HepG2 (cell line): ENCODE results near the gene FAM217B. TPM values are rescaled to one million over a fixed set of nuclear protein-coding genes. Genes with fewer than 3 reads are reported as not detected.

Source experiments
- ATAC-seq: fragments of 200-7000 bp; cut with Tn5 transposase; 3 replicates; pipeline ENCODE4 v1.9.1; 2020; ENCODE audit warnings: mild to moderate bottlenecking, moderate library complexity
- BruUV-seq: library from RNA; stranded (reverse); fragments of 400-500 nt; replicated peaks from 2 replicates; lab custom pipeline; 2021; lab: Mats Ljungman, UMichigan
- CTCF ChIA-PET: fragments of 300-600 bp; formaldehyde crosslinking; extraction: SDS; loops from one replicate; lab custom pipeline; 2021; ENCODE audit warnings: low total read pairs, inconsistent platforms, low intra/inter-chr PET ratio; lab: Yijun Ruan, JAX
- POLR2A ChIA-PET: fragments of 350-600 bp; sonication (Branson Sonifier 250); formaldehyde crosslinking; loops from one replicate; lab custom pipeline; 2020; ENCODE audit warnings: antibody characterized with exemption, inconsistent platforms; lab: Yijun Ruan, JAX
- DNase-seq: peaks from one replicate; pipeline ENCODE4 v3.0.0-alpha.2; 2015; ENCODE audit warnings: low spot score
- FAIRE-seq: peaks from 3 replicates; lab custom pipeline; 2011; peaks lifted over from hg19 to GRCh38; lab: Jason Lieb, UNC
- H2AFZ ChIP-seq: one replicate; pipeline ENCODE4 v1.6.1; 2011; ENCODE audit warnings: low read length, inconsistent platforms
- H3K27ac ChIP-seq: fragments of 300-600 bp; 3 replicates; pipeline ENCODE4 v1.8.0; 2011; ENCODE audit warnings: mixed run types, mild to moderate bottlenecking, mixed read lengths, low read length, inconsistent platforms; ENCODE audit not compliant: insufficient read depth; ENCODE audit errors: extremely low read length
- H3K27me3 ChIP-seq, 2 experiments: fragments of 200-600 bp in 1 of 2; 2 replicates in 1 of 2; 3 replicates in 1 of 2; pipeline versions ENCODE4 v1.6.0 to v1.8.0; 2011; ENCODE audit warnings: low read length in 2 of 2, mild to moderate bottlenecking in 2 of 2, moderate library complexity in 2 of 2, inconsistent platforms in 1 of 2; ENCODE audit not compliant: insufficient read depth in 2 of 2, control insufficient read depth in 1 of 2
- H3K36me3 ChIP-seq, 2 experiments: fragments of 200-600 bp in 1 of 2; replicated peaks in 1 of 2; 2 replicates in 1 of 2; 3 replicates in 1 of 2; pipeline versions ENCODE4 v1.5.1 to v1.8.0; 2011; ENCODE audit warnings: low read length in 2 of 2, inconsistent platforms in 1 of 2; ENCODE audit not compliant: insufficient read depth in 2 of 2, control insufficient read depth in 1 of 2
- H3K4me1 ChIP-seq: 2 replicates; pipeline ENCODE4 v1.5.1; 2012; ENCODE audit warnings: low read length, inconsistent platforms; ENCODE audit not compliant: insufficient read depth
- H3K4me2 ChIP-seq: 2 replicates; pipeline ENCODE4 v1.6.0; 2011; ENCODE audit warnings: low read depth, low read length, inconsistent platforms
- H3K4me3 ChIP-seq, 3 experiments: fragments of 200-600 bp in 1 of 3; sonication (generic), shearing (Covaris generic) in 1 of 3; replicated peaks in 1 of 3; 2 replicates each; pipeline ENCODE4 v1.5.1; 2011 to 2016; ENCODE audit warnings: low read length in 3 of 3, inconsistent platforms in 2 of 3, low read depth in 2 of 3, mild to moderate bottlenecking in 2 of 3, control low read depth in 1 of 3, mixed read lengths in 1 of 3; ENCODE audit not compliant: insufficient read depth in 1 of 3
- H3K79me2 ChIP-seq: one replicate; pipeline ENCODE4 v1.6.1; 2011; ENCODE audit warnings: low read length, inconsistent platforms; ENCODE audit not compliant: insufficient read depth
- H3K9ac ChIP-seq: 2 replicates; pipeline ENCODE4 v1.6.0; 2011; ENCODE audit warnings: mild to moderate bottlenecking, low read depth, low read length, inconsistent platforms; ENCODE audit not compliant: insufficient read depth
- H3K9me3 ChIP-seq: 2 replicates; pipeline ENCODE4 v1.5.1; 2012; ENCODE audit warnings: mild to moderate bottlenecking, low read length
- H4K20me1 ChIP-seq: 2 replicates; pipeline ENCODE4 v1.6.0; 2011; ENCODE audit warnings: inconsistent platforms, mild to moderate bottlenecking, low read length, moderate library complexity; ENCODE audit not compliant: insufficient read depth
- AGO1 ChIP-seq: fragments of 200-400 bp; formaldehyde crosslinking; IDR thresholded peaks from 2 replicates; pipeline ENCODE4 v1.6.1; 2017; ENCODE audit warnings: mild to moderate bottlenecking, low read depth, low read length, moderate library complexity; ENCODE audit not compliant: poor library complexity, severe bottlenecking
- ARHGAP35 ChIP-seq: sonication (generic); formaldehyde crosslinking; IDR thresholded peaks from 2 replicates; pipeline ENCODE4 v1.9.0; 2022; ENCODE audit warnings: mild to moderate bottlenecking, inconsistent platforms, moderate library complexity, missing genetic modification reagents, borderline replicate concordance
- ASH2L ChIP-seq: fragments of 300-600, 200-600 bp; sonication (generic); IDR thresholded peaks from 2 replicates; pipeline ENCODE4 v1.7.0; 2017; ENCODE audit warnings: low read depth, mild to moderate bottlenecking, moderate library complexity, mixed read lengths, low read length; ENCODE audit not compliant: insufficient read length
- ATF7 ChIP-seq, 2 experiments: fragments of 450-650 bp in 1 of 2; sonication (generic) in 1 of 2; formaldehyde crosslinking in 1 of 2; IDR thresholded peaks; 2 replicates each; pipeline versions ENCODE4 v1.4.0 to v1.6.1; 2016 to 2020; ENCODE audit warnings: antibody characterized with exemption in 1 of 2, mild to moderate bottlenecking in 1 of 2, missing genetic modification reagents in 1 of 2
- ELF1 ChIP-seq: sonication (generic); formaldehyde crosslinking; IDR thresholded peaks from 2 replicates; pipeline ENCODE4 v1.4.0; 2020; ENCODE audit warnings: missing genetic modification reagents
- KDM2A ChIP-seq: sonication (generic); formaldehyde crosslinking; IDR thresholded peaks from 2 replicates; pipeline ENCODE4 v1.4.0; 2020; ENCODE audit warnings: low read depth, missing genetic modification reagents, borderline replicate concordance
- MZF1 ChIP-seq: sonication (generic); formaldehyde crosslinking; IDR thresholded peaks from 2 replicates; pipeline ENCODE4 v1.8.1; 2023; ENCODE audit warnings: mild to moderate bottlenecking, missing genetic modification reagents, borderline replicate concordance
- TP53 ChIP-seq: sonication (generic); formaldehyde crosslinking; conservative IDR thresholded peaks from 2 replicates; pipeline ENCODE4 v1.4.0; 2020; ENCODE audit warnings: missing genetic modification reagents
- ZC3H13 ChIP-seq: sonication (generic); formaldehyde crosslinking; IDR thresholded peaks from 2 replicates; pipeline ENCODE4 v1.8.1; 2023; ENCODE audit warnings: mild to moderate bottlenecking, missing genetic modification reagents, moderate library complexity
- ZNF33B ChIP-seq: sonication (generic); formaldehyde crosslinking; IDR thresholded peaks from 2 replicates; pipeline ENCODE4 v1.5.1; 2020; ENCODE audit warnings: mild to moderate bottlenecking, missing genetic modification reagents
- WGBS: methylation state at CpG from one replicate; pipeline ENCODE4 v1.1.6; 2017; ENCODE audit warnings: low lambda C conversion rate; 5-methylcytosine and 5-hydroxymethylcytosine counted together
- in situ Hi-C: cut with HindIII; loops from 2 replicates; pipeline ENCODE4 v1.10.0; 2017; ENCODE audit warnings: low pct_unique_long_range_greater_than_20kb; ENCODE audit not compliant: extremely low pct_ligation_motif_present
- intact Hi-C: fragments of 100-400 bp; cut with micrococcal nuclease; formaldehyde crosslinking; loops from one replicate; pipeline ENCODE4 v1.10.0; 2022; ENCODE audit not compliant: unreplicated experiment
- polyA plus RNA-seq, 8 experiments: library from polyadenylated mRNA; depleted of rRNA in 3 of 8; stranded (reverse) in 7 of 8; unstranded in 1 of 8; fragments of >200 nt; fragmentation: Illumina TruSeq in 4 of 8; extraction: Trizol in 4 of 8; gene quantifications; 2 replicates each; pipeline versions ENCODE4 v1.2.1 to v1.2.3, GENCODE V29; 2011 to 2016; ENCODE audit warnings: low read depth in 4 of 8, missing spikeins in 1 of 8, mixed read lengths in 1 of 8; ENCODE audit not compliant: insufficient read depth in 1 of 8
- total RNA-seq, 5 experiments: library from RNA; depleted of rRNA; stranded (reverse); fragments of >200 nt; fragmentation: Illumina TruSeq; extraction: Trizol; gene quantifications; 2 replicates each; pipeline ENCODE4 v1.2.3, GENCODE V29; 2016; ENCODE audit warnings: low read depth in 1 of 5
- TF ChIP-seq, protein P1 (sequence below): sonication (generic); formaldehyde crosslinking; IDR thresholded peaks from 2 replicates; pipeline ENCODE4 v1.5.1; 2020; ENCODE audit warnings: mild to moderate bottlenecking, missing genetic modification reagents, borderline replicate concordance
- TF ChIP-seq, protein P2 (sequence below): IDR thresholded peaks from 2 replicates; pipeline ENCODE4 v1.6.1; 2018; ENCODE audit warnings: missing genetic modification reagents, mild to moderate bottlenecking, missing compliant biosample characterization

FAM217B gene
- total and polyA plus RNA-seq, 2 of the 13 experiments (the other 11 are each of a cell fraction or from before 2014, with no cell fraction given), result 11.1 to 14.3 TPM

DNA sequence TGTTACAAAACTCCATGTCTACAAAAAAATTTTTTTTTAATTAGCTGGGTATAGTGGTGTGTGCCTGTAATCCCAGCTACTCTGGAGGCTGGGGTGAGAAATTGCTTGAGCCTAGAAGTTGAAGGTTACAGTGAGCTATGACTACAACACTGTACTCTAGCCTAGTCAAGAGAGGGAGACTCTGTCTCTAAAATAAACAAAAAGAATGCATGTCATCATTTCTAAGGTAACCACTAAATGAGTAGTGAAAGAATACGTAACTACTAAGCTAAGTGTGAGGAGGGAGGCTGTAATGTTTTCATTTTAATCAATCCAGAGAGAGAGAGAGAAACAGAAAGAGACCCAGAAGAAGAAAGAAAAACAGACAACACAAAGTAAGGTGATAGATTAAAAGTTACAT is 16.7 kb upstream of the FAM217B start:
- Histone ChIP-seq H4K20me1 (no peaks in the 10 kb centered on the region), H3K79me2 (no peaks in the 10 kb centered on the region), H3K4me1 (no peaks in the 10 kb centered on the region), H3K4me2 (no peak overlapping the region), H2AFZ (no peak overlapping the region), H3K36me3 (no peaks in the 10 kb centered on the region), H3K9ac (no peak overlapping the region), H3K4me3 (no peak overlapping the region), H3K27ac (no peak overlapping the region), H3K9me3 (no peaks in the 10 kb centered on the region), H3K27me3 (no peaks in the 10 kb centered on the region)
- intact Hi-C loops (no loop called here), in situ Hi-C loops (no loop called here)
- WGBS, result 16% methylated on average over 1 of the region's 1 CpG
- ChIA-PET POLR2A (no interaction called here), CTCF (no interaction called here)
- no peak for FAIRE-seq
- TF ChIP-seq ZNF33B, result no peak
- no peak for TF ChIP-seq ELF1 (CRISPR knock-in tag)
- TF ChIP-seq ATF7 (IDR thresholded peaks at IDR 0.05), result 0 out of 2 replicates have a peak, but pooled peaks have one; percentile 4
- no peak for TF ChIP-seq ATF7 (CRISPR knock-in tag; IDR thresholded peaks at IDR 0.05)
- no peak for ATAC-seq
- DNase-seq, result no peak
- no TSS peak for BruUV-seq

DNA sequence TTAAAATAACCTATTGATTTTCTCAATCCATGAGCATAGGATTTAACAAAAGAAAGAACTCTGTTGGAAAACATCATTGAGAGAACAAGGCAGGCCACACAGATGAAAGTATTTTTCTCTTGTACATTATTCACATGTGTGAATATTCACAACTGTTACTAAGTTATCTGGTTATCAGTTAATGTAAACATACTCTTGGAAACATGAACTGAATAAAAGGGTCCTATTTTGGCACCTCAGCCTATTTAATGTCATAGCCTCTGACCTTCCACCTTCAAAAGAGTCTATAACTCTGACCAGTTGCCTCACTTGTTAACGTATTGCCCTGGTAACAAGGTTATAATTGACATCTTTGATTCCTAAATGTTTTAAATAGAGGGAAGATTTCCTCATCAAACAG is 14.8 kb upstream of the FAM217B start:
- no peaks in the 10 kb centered on the region for H3K79me2 ChIP-seq
- in situ Hi-C loops, result no loop called here
- H3K4me2 ChIP-seq, result no peak overlapping the region
- no peaks in the 10 kb centered on the region for H3K36me3 ChIP-seq
- no peaks in the 10 kb centered on the region for H3K27me3 ChIP-seq
- POLR2A ChIA-PET, result no interaction called here
- WGBS, result 6% methylated on average over 1 of the region's 1 CpG
- no peak overlapping the region for H2AFZ ChIP-seq
- CTCF ChIA-PET, result no interaction called here
- ATAC-seq (no peak), FAIRE-seq (no peak), DNase-seq (no peak)
- H3K27ac ChIP-seq, result no peak overlapping the region
- intact Hi-C loops, result no loop called here
- BruUV-seq, result no TSS peak
- no peak overlapping the region for H3K9ac ChIP-seq
- H3K4me1 ChIP-seq, result no peaks in the 10 kb centered on the region
- H4K20me1 ChIP-seq, result no peaks in the 10 kb centered on the region
- no peaks in the 10 kb centered on the region for H3K9me3 ChIP-seq
- H3K4me3 ChIP-seq, result no peak overlapping the region
- no peak for TF ChIP-seq ARHGAP35
- TF ChIP-seq ZC3H13 (CRISPR knock-in tag), result no peak
- TF ChIP-seq, protein P1, sequence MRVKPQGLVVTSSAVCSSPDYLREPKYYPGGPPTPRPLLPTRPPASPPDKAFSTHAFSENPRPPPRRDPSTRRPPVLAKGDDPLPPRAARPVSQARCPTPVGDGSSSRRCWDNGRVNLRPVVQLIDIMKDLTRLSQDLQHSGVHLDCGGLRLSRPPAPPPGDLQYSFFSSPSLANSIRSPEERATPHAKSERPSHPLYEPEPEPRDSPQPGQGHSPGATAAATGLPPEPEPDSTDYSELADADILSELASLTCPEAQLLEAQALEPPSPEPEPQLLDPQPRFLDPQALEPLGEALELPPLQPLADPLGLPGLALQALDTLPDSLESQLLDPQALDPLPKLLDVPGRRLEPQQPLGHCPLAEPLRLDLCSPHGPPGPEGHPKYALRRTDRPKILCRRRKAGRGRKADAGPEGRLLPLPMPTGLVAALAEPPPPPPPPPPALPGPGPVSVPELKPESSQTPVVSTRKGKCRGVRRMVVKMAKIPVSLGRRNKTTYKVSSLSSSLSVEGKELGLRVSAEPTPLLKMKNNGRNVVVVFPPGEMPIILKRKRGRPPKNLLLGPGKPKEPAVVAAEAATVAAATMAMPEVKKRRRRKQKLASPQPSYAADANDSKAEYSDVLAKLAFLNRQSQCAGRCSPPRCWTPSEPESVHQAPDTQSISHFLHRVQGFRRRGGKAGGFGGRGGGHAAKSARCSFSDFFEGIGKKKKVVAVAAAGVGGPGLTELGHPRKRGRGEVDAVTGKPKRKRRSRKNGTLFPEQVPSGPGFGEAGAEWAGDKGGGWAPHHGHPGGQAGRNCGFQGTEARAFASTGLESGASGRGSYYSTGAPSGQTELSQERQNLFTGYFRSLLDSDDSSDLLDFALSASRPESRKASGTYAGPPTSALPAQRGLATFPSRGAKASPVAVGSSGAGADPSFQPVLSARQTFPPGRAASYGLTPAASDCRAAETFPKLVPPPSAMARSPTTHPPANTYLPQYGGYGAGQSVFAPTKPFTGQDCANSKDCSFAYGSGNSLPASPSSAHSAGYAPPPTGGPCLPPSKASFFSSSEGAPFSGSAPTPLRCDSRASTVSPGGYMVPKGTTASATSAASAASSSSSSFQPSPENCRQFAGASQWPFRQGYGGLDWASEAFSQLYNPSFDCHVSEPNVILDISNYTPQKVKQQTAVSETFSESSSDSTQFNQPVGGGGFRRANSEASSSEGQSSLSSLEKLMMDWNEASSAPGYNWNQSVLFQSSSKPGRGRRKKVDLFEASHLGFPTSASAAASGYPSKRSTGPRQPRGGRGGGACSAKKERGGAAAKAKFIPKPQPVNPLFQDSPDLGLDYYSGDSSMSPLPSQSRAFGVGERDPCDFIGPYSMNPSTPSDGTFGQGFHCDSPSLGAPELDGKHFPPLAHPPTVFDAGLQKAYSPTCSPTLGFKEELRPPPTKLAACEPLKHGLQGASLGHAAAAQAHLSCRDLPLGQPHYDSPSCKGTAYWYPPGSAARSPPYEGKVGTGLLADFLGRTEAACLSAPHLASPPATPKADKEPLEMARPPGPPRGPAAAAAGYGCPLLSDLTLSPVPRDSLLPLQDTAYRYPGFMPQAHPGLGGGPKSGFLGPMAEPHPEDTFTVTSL, result no peak
- no peak for TF ChIP-seq KDM2A (CRISPR knock-in tag)
- TF ChIP-seq TP53 (CRISPR knock-in tag), result no peak
- TF ChIP-seq MZF1 (CRISPR knock-in tag), result no peak
- TF ChIP-seq, protein P2, sequence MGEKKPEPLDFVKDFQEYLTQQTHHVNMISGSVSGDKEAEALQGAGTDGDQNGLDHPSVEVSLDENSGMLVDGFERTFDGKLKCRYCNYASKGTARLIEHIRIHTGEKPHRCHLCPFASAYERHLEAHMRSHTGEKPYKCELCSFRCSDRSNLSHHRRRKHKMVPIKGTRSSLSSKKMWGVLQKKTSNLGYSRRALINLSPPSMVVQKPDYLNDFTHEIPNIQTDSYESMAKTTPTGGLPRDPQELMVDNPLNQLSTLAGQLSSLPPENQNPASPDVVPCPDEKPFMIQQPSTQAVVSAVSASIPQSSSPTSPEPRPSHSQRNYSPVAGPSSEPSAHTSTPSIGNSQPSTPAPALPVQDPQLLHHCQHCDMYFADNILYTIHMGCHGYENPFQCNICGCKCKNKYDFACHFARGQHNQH (CRISPR knock-in tag), result no peak
- TF ChIP-seq AGO1, result no peak
- no peak for TF ChIP-seq ASH2L
